ENCODE results near the gene GOLIM4. TPM values are rescaled to one million over a fixed set of nuclear protein-coding genes. Genes with fewer than 3 reads are reported as not detected.
"Not testable (repeated sequence)": the region's sequence is repeated elsewhere in the genome, so short reads cannot be mapped to it uniquely, and the experiment has no call there.

The GOLIM4 gene
- total RNA-seq, 1 donor from 2014 or later = 31.0 TPM

DNA sequence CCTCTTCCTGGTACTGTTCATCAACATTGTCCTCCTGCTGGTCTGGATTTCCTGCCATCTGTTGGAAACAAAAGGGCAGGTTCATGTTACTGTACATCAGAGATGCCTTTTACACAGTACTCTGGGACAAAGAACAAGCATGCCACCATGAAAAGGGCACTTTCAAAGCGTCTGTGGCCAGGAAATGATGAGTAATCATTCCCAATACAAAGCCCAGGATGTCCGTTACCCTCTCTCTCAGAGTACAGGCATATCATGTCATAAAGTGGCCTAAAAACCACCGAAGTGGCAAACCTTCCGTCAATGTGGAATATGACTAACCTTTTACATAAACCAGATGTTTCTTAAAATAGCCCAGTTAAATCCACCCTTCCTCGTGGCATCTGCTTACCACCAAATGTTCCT is 71.2 kb downstream of the GOLIM4 start:
- no peak for DNase-seq (ENCODE audit: low read depth)
- no peak overlapping the region for H3K4me3 ChIP-seq (ENCODE audit: low read depth, low read length)
- TF ChIP-seq, protein P1, sequence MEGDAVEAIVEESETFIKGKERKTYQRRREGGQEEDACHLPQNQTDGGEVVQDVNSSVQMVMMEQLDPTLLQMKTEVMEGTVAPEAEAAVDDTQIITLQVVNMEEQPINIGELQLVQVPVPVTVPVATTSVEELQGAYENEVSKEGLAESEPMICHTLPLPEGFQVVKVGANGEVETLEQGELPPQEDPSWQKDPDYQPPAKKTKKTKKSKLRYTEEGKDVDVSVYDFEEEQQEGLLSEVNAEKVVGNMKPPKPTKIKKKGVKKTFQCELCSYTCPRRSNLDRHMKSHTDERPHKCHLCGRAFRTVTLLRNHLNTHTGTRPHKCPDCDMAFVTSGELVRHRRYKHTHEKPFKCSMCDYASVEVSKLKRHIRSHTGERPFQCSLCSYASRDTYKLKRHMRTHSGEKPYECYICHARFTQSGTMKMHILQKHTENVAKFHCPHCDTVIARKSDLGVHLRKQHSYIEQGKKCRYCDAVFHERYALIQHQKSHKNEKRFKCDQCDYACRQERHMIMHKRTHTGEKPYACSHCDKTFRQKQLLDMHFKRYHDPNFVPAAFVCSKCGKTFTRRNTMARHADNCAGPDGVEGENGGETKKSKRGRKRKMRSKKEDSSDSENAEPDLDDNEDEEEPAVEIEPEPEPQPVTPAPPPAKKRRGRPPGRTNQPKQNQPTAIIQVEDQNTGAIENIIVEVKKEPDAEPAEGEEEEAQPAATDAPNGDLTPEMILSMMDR (conservative IDR thresholded peaks at IDR 0.05; ENCODE audit: low read depth, low read length) = no peak

DNA sequence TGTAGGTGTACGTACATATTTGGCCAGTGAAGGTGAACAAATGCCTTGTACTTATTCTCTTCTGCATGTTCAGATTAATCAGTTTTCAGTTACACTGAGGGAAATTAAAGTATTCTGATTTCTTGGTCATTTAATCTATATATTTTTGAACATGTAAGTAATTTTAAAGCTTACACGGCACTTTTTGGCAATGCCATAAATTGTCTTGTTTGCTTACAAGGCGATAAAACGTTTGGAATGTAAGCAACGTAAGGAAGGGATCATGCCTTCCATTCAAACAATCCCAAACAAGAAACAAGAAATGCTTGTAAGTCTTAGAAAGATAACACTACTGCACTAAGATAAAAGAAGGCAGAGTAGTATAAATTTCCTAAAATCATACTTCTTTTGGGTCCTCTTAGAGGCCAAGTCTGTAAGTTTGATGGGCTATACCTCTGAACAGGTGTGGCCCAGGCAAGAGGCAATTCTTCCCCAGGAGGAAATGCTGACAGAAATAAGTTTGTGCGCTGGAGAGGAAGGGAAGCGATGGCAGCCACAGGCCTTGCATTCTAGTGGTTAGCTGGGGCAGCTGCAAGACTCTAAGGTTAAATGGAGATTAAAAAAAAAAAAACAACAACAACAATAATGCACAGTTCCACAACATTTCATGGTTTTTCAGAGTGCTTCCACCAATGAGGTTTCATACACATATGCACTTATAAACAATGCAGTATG is 73.8 kb downstream of the GOLIM4 start:
- no peak overlapping the region for H3K4me3 ChIP-seq (ENCODE audit: low read depth, low read length)
- DNase-seq (ENCODE audit: low read depth) = no peak
- TF ChIP-seq, protein P1 (conservative IDR thresholded peaks at IDR 0.05; ENCODE audit: low read depth, low read length) = no peak

DNA sequence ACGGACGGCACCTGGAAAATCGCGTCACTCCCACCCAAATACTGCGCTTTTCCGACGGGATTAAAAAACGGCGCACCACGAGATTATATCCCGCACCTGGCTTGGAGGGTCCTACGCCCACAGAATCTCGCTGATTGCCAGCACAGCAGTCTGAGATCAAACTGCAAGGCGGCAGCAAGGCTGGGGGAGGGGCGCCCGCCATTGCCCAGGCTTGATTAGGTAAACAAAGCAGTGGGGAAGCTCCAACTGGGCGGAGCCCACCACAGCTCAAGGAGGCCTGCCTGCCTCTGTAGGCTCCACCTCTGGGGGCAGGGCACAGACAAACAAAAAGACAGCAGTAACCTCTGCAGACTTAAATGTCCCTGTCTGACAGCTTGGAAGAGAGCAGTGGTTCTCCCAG is 84.4 kb downstream of the GOLIM4 start:
- not testable (repeated sequence) for H3K4me3 ChIP-seq (ENCODE audit: low read depth, low read length); DNase-seq (ENCODE audit: low read depth)

- TF ChIP-seq, protein P1 (conservative IDR thresholded peaks at IDR 0.05; ENCODE audit: low read depth, low read length) = no peak
- no peak for DNase-seq (ENCODE audit: low read depth)
- H3K4me3 ChIP-seq (ENCODE audit: low read depth, low read length) = no peak overlapping the region
Observed at GRCh38 chr3:168006584-168006983, 89.1 kb downstream of the GOLIM4 start.

DNA sequence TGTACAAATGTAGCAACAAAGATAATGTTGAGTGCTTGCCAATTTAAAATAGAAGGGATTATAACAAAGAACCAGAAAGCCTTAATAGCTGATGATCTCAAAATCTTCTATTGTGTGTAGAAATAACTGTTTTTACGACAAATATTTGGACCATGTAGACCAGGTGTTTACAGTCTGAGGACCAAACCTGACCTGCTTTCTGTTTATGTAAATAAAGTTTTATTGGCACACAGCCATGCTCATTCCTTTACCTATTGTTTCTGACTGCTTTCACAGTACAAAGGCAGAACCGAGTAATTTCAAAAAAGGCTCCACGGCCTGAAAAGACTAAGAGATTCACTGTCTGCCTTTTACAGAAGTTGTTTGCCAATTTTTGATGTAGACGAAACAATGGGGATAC is 91.8 kb downstream of the GOLIM4 start:
- H3K4me3 ChIP-seq (ENCODE audit: low read depth, low read length) = no peak overlapping the region
- TF ChIP-seq, protein P1 (conservative IDR thresholded peaks at IDR 0.05; ENCODE audit: low read depth, low read length) = no peak
- no peak for DNase-seq (ENCODE audit: low read depth)

DNA sequence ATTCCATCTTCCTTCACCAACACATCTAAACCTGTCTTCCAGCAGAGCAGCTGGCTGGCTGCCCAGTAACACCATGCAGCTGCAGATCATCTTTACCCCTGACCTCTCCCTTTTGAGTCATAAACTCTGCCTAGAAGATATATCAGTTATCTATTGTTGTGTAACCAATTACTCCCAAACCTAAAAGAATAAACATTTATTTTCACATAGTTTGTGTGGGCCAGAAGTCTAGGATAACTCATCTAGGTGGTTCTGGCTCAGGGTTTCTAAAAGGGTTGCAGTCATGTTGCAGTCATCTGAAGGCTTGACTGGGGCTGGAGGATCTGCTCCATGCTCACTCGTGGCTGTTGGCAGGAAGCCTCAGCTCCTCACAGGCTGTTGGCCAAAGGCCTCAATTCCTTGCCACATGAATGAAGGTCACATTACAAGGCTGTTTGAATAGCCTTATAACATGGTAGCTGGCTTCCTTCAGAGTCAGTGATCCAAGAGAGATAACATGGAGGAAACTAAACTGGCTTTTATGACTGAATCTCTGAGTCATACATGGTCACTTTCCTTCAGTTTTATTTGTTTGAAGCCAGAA is 92.8 kb downstream of the GOLIM4 start:
- TF ChIP-seq, protein P1 (conservative IDR thresholded peaks at IDR 0.05; ENCODE audit: low read depth, low read length) = no peak
- H3K4me3 ChIP-seq (ENCODE audit: low read depth, low read length) = no peak overlapping the region
- peak; percentile 56 for DNase-seq (ENCODE audit: low read depth)

GRCh38 chr3:168001244-168001643 is 94.5 kb downstream of the GOLIM4 start:
- DNase-seq (ENCODE audit: low read depth) = no peak

More at GRCh38 chr3:168001244-168001643, 94.5 kb downstream of the GOLIM4 start:
- TF ChIP-seq, protein P1 (conservative IDR thresholded peaks at IDR 0.05; ENCODE audit: low read depth, low read length) = no peak
- H3K4me3 ChIP-seq (ENCODE audit: low read depth, low read length) = no peak overlapping the region
